Activated T-helper 1 cell treated with Interleukin-2 at 50 U/mL for 16 hours (primary cell): Measurements from ENCODE around the gene CNBP.
"Not testable (repeated sequence)": the region's sequence is repeated elsewhere in the genome, so short reads cannot be mapped to it uniquely, and the experiment has no call there.

Experiments used
- DNase-seq: peaks from one replicate; pipeline ENCODE4 v3.0.0-alpha.2; 2020; ENCODE audit warnings: low read depth

Gene CNBP

GRCh38 chr3:129184784-129185542, 1.3 kb upstream of the CNBP start:
- not testable (repeated sequence) for DNase-seq

- DNase-seq, result no peak
Observed at GRCh38 chr3:129184396-129184657, 631 bp upstream of the CNBP start.

- DNase-seq, result no peak
Observed at GRCh38 chr3:129182390-129183185, 1.1 kb downstream of the CNBP start.

- no peak for DNase-seq
Observed at GRCh38 chr3:129181819-129182218, 1.9 kb downstream of the CNBP start.

GRCh38 chr3:129180461-129180860, 3.2 kb downstream of the CNBP start:
- DNase-seq, result no peak

GRCh38 chr3:129176051-129176450, 7.6 kb downstream of the CNBP start:
- no peak for DNase-seq

GRCh38 chr3:129173725-129174124, 10.0 kb downstream of the CNBP start:
- DNase-seq, result no peak

- DNase-seq, result no peak
Observed at GRCh38 chr3:129173206-129173605, 10.5 kb downstream of the CNBP start.

GRCh38 chr3:129166579-129167332, 16.9 kb downstream of the CNBP start:
- no peak for DNase-seq

- not testable (repeated sequence) for DNase-seq
Observed at GRCh38 chr3:129165594-129165993, 18.1 kb downstream of the CNBP start.

GRCh38 chr3:129164500-129164899, 19.2 kb downstream of the CNBP start:
- DNase-seq, result no peak

GRCh38 chr3:129162729-129163579, 20.7 kb downstream of the CNBP start:
- DNase-seq, result no peak

GRCh38 chr3:129161860-129162271, 21.8 kb downstream of the CNBP start:
- no peak for DNase-seq

GRCh38 chr3:129160891-129161859, 22.5 kb downstream of the CNBP start, which contains the start of gene ISY1:
Gene ISY1 (minus strand): TSS chr3:129161063. CDS start chr3:129160975, 88 bp downstream.
- DNase-seq, result peak; percentile 82

- no peak for DNase-seq
Observed at GRCh38 chr3:129144786-129145185, 38.9 kb downstream of the CNBP start.

- DNase-seq, result not testable (repeated sequence)
Observed at GRCh38 chr3:129141011-129141410, 42.7 kb downstream of the CNBP start.

GRCh38 chr3:129139911-129140310, 43.8 kb downstream of the CNBP start:
- no peak for DNase-seq

- not testable (repeated sequence) for DNase-seq
Observed at GRCh38 chr3:129136275-129136674, 47.4 kb downstream of the CNBP start.

- no peak for DNase-seq
Observed at GRCh38 chr3:129132097-129132866, 51.4 kb downstream of the CNBP start.
